Activated naive CD4-positive, alpha-beta T cell treated with anti-CD3 and anti-CD28 coated beads, Interleukin-2, amount 50 U/mL, for 16 hours (primary cell): ENCODE results near the gene OXLD1.
A peak's percentile ranks its signal among the peaks of the same experiment; 100 is the strongest.

Source experiments
- DNase-seq: peaks from one replicate; pipeline ENCODE4 v3.0.0-alpha.2; 2020

The OXLD1 gene

GRCh38 chr17:81701288-81702071 is 35.1 kb upstream of the OXLD1 start:
- no peak for DNase-seq

DNA sequence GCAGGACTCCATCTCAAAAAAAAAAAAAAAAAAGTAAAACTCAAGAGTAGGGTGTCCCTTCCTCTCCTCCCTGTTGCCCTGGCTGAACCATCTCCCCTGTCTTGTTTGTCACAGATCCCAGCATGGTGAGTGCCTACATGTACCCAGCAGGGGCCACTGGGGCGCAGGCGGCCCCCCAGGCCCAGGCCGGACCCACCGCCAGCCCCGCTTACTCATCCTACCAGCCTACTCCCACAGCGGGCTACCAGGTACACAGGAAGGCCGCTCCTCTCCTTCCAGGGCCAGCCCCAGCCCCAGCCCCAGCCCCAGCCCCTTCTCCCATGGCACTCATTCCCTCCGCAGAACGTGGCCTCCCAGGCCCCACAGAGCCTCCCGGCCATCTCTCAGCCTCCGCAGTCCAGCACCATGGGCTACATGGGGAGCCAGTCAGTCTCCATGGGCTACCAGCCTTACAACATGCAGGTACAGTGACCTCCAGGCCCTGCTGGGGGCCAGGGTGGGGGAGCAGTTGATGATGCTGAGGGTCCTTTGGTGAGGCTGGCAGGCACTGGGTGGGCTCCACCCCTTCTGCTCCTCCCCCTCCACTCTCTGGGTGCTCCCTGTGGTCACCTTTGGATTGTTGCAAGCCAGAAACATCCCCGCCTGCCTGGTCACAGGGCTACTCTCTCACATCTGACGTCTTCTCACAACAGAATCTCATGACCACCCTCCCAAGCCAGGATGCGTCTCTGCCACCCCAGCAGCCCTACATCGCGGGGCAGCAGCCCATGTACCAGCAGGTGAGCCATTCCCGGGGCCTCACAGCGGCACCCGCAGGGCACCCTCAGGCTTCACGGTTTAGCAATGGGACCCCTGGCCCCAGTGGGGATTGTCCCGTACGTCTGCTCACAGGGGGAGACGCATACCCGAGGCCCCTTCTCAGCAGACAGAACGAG is 34.2 kb upstream of the OXLD1 start:
- DNase-seq = no peak

- DNase-seq = no peak
These were observed 31.0 kb upstream of the OXLD1 start for GRCh38 chr17:81697261-81698044.

- no peak for DNase-seq
These were observed 30.0 kb upstream of the OXLD1 start for GRCh38 chr17:81696218-81696941.

DNA sequence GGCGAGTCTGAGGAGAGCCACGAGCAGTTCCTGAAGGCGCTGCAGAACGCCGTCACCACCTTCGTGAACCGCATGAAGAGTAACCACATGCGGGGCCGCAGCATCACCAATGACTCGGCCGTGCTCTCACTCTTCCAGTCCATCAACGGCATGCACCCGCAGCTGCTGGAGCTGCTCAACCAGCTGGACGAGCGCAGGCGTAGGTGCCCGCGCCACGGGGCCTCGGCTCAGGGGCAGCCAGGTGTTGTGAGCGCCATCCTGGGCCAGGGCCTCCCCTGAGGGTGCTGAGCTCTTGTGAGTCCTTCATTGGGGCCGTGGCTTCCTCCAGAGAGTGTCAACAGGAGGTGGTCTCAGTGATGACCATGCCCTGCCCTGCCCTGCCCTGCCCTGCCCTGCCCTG is 29.4 kb upstream of the OXLD1 start:
- no peak for DNase-seq

DNA sequence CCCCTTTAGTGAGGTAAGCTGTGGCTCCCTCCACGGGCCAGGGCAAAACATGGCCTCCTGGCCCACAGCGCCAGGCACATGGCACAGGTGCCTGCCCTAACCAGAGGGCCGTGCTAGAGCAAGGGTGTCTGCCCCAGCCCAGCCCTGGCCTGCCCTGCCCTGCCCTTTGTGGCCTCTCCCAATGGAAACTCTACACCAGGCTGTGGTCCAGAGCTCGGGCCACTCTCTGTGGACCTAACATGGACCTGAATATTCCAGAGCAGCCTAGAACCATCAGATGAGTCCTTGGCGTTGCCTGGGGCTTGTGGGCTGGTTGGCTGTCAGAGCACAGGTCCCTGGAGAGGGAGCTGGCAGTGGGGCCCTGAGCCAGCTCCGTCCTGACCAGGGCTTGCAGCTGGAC is 28.8 kb upstream of the OXLD1 start:
- DNase-seq = no peak

DNA sequence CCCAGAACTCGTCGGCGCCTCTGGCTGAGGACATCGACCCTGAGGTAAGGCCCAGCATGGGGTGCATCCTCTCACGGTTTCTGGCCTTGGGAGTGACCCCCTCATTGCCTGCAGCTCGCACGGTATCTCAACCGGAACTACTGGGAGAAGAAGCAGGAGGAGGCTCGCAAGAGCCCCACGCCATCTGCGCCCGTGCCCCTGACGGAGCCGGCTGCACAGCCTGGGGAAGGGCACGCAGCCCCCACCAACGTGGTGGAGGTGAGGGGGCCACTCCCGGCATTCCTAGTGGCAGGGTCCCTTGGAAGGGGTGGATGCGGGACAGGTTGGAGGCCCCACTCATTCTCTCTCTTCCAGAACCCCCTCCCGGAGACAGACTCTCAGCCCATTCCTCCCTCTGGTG is 28.4 kb upstream of the OXLD1 start:
- DNase-seq = no peak

GRCh38 chr17:81693509-81694210 is 27.3 kb upstream of the OXLD1 start:
- DNase-seq = no peak

DNA sequence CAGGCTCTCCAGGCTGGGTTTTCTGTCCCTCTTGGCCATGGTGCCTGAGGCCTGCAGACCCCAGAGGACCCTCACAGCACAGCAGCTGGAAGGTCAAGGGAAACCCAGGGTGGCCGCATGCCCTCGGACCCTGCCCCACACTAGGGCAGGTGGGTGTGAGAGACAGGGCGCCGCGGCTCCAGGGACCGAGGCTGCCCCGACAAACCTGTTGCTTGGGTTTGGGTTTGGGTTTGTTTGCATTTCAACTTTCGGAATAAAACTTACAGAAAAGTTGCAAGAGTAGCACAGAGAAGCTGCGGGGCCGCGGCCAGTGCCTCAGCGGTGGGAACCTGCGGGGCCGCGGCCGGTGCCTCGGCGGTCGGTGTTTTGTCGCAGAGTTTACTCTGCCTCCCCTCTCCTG is 25.2 kb upstream of the OXLD1 start:
- DNase-seq = no peak

DNA sequence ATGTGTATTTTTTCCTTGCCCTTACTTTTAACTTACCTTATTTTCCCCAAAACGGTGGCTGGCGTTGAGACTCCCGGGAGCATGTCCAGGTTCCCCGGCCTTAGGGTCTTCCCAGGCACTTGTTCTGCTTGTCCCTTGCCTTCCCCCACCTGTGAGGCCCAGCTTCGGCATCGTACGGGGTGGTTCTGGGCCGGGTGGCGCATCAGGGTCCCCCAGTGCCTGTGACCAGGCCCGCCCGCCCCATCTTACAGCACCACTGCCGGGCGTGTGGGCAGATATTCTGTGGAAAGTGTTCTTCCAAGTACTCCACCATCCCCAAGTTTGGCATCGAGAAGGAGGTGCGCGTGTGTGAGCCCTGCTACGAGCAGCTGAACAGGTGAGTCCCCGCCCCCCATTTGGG is 24.8 kb upstream of the OXLD1 start:
- DNase-seq = no peak

DNA sequence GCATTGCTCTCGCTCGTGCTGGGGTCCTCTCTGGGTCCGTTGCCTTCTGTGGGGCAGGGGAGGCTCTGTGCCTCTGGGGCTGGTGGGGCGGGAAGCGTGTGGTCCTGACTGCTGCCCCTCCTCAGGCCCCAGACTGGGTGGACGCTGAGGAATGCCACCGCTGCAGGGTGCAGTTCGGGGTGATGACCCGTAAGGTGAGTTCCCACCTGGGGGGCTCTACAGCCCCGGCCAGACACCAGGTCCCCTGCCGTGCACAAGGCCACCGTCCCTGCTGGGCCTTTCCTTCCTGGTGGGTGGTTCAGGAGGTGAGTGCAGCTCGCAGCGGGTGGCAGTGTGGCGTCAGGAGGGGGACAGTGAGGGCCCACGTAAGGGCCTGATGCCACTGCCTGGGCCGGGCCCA is 24.1 kb upstream of the OXLD1 start:
- DNase-seq = no peak

GRCh38 chr17:81690066-81690465 is 23.7 kb upstream of the OXLD1 start:
- DNase-seq = no peak

DNA sequence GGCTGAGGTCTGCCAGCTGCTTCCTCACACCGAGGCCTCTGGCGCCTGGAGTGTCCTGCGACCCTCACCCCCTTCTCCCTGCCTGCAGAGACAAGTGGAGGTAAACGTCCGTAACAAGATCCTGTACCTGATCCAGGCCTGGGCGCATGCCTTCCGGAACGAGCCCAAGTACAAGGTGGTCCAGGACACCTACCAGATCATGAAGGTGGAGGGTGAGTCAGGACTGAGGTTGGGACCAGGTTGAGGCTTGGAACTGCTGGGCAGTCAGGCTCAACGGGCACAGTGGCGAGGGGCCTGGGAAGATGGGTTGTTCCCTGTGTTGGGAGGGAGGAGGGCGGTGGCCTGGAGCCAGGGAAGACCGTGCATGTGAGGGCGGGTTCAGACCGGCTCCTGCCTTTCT is 22.2 kb upstream of the OXLD1 start:
- DNase-seq = no peak

DNA sequence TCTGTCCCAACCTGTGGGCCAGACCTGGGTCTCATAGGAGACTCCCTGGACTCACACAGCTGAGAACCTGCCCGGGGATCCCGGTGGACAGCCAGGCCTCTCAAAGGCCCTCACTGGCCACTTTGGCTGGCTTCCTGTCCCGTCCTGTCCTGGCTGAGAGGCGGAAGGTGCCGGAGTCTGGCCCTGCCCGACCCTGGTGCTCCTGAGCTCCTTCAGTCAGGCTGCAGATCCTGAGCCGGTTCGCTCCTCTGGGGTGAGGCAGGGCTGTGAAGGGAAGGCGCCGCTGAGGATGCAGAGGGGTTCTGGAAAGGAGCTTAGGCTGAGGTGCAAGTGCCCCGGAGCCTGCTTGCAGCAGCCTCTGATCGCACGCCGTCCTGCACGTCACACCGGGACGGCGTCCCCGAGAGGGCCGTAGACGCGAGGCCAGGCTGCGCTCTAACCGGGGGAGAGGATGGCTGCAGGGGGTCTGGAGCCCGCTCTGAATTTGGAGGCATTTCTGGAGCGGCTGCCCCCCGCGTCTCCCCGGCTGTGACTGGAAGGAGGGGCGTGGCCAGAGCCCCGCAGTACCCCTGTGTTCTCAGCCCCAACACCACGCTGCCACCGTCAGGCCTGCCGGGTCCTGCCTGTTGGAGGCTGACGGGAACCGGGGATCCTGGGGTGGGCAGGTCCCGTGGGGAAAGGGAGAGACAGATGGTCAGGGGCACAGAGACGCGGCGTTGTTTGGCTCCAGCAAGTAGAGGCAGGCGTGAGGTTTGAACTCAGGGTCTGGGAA is 21.6 kb upstream of the OXLD1 start:
- DNase-seq = no peak

- no peak for DNase-seq
These were observed 20.2 kb upstream of the OXLD1 start for GRCh38 chr17:81686614-81687013.

GRCh38 chr17:81685108-81685507 is 18.7 kb upstream of the OXLD1 start:
- peak; percentile 67 for DNase-seq

- DNase-seq = no peak
These were observed 18.1 kb upstream of the OXLD1 start for GRCh38 chr17:81684442-81684911.

- peak; percentile 97 for DNase-seq
These were observed 17.4 kb upstream of the OXLD1 start, which contains the start of the genes ARL16 and HGS for GRCh38 chr17:81683584-81684441. TSS of gene ARL16 (minus strand) at chr17:81683797. CDS start at chr17:81683753, 44 bp downstream. TSS of gene HGS (plus strand) at chr17:81684011. CDS start at chr17:81684067, 56 bp downstream.

GRCh38 chr17:81683208-81683583 is 16.8 kb upstream of the OXLD1 start:
- DNase-seq = no peak
